GM20000 (cell line): Measurements from ENCODE around the gene FAM107A.

Experiments used
- DNase-seq: peaks from one replicate; pipeline ENCODE4 v3.0.0; 2012; ENCODE audit warnings: low spot score
- CTCF ChIP-seq: IDR thresholded peaks from 2 replicates; pipeline ENCODE4 v1.5.1; 2012; ENCODE audit warnings: mild to moderate bottlenecking, control low read depth; ENCODE audit errors: extremely low read depth, missing control alignments

FAM107A gene

GRCh38 chr3:58621086-58621830 lies 44.1 kb upstream of the FAM107A start:
- TF ChIP-seq CTCF = no peak
- no peak for DNase-seq

GRCh38 chr3:58620421-58620820 lies 43.2 kb upstream of the FAM107A start:
- TF ChIP-seq CTCF = no peak
- no peak for DNase-seq

- no peak for DNase-seq
- TF ChIP-seq CTCF = no peak
Observed at GRCh38 chr3:58617338-58617761, 40.2 kb upstream of the FAM107A start.

- no peak for TF ChIP-seq CTCF
- no peak for DNase-seq
Observed at GRCh38 chr3:58613236-58614132, 36.3 kb upstream of the FAM107A start.

GRCh38 chr3:58612830-58613229 lies 35.6 kb upstream of the FAM107A start:
- DNase-seq = no peak
- no peak for TF ChIP-seq CTCF

- DNase-seq = no peak
- no peak for TF ChIP-seq CTCF
Observed at GRCh38 chr3:58609990-58610389, 32.8 kb upstream of the FAM107A start.

GRCh38 chr3:58608648-58609047 lies 31.5 kb upstream of the FAM107A start:
- no peak for DNase-seq

More at GRCh38 chr3:58608648-58609047, 31.5 kb upstream of the FAM107A start:
- no peak for TF ChIP-seq CTCF
